HL-60 (cell line): ENCODE data around the gene DLG5.

Experiments used
- DNase-seq, 2 experiments: peaks; one replicate each; pipeline ENCODE4 v3.0.0-alpha.2; 2010 to 2020; ENCODE audit warnings: low read depth in 1 of 2, low spot score in 1 of 2
- H3K27ac ChIP-seq: fragments of 250-450 bp; sonication (Bioruptor Pico); replicated peaks from 2 replicates; pipeline ENCODE4 v1.5.1; 2020; ENCODE audit warnings: mild to moderate bottlenecking, moderate library complexity
- H3K27me3 ChIP-seq: fragments of 250-450 bp; sonication (Bioruptor Pico); 2 replicates; pipeline ENCODE4 v1.5.1; 2021; ENCODE audit warnings: mild to moderate bottlenecking, moderate library complexity; ENCODE audit not compliant: insufficient read depth, poor library complexity, severe bottlenecking
- H3K4me3 ChIP-seq: replicated peaks from 2 replicates; pipeline ENCODE4 v1.5.1; 2011; ENCODE audit warnings: mild to moderate bottlenecking, control low read depth, low read length; ENCODE audit not compliant: insufficient read depth
- GABPA ChIP-seq: IDR thresholded peaks from 2 replicates; pipeline ENCODE4 v1.6.1; 2012; ENCODE audit warnings: low read depth
- POLR2AphosphoS5 ChIP-seq: IDR thresholded peaks from 2 replicates; pipeline ENCODE4 v1.6.1; 2012; ENCODE audit warnings: low read depth
- SPI1 ChIP-seq: IDR thresholded peaks from 2 replicates; pipeline ENCODE4 v1.6.1; 2012; ENCODE audit warnings: low read depth, mild to moderate bottlenecking, borderline replicate concordance
- TF ChIP-seq, protein P1 (sequence below): IDR thresholded peaks from one replicate; pipeline ENCODE4 v1.5.1; 2011; ENCODE audit warnings: low read length, control low read depth, inconsistent platforms; ENCODE audit not compliant: insufficient read depth
- TF ChIP-seq, protein P2 (sequence below): IDR thresholded peaks from 2 replicates; pipeline ENCODE4 v1.6.1; 2012; ENCODE audit warnings: low read depth; ENCODE audit not compliant: insufficient replicate concordance

The DLG5 gene

DNA sequence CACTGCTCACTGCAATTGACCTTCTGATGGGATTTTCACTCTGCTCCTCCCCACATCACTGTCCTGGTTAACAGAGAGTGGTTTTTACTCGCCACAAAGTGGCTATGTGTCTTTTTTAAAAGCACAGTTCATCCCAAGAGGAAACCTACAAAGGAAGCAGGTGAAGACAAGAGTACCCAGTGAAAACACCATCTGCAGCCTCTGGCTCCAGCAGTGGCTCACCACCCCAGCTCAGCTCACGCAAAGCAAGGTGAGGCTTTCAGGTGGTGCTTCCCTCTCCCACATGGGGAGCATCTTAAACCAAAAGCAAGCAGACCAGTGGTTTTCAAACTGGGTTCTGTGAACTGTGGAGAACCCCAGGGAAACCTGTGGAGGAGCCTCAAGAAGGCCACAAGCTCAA lies 14.0 kb downstream of the DLG5 start:
- TF ChIP-seq, protein P1, sequence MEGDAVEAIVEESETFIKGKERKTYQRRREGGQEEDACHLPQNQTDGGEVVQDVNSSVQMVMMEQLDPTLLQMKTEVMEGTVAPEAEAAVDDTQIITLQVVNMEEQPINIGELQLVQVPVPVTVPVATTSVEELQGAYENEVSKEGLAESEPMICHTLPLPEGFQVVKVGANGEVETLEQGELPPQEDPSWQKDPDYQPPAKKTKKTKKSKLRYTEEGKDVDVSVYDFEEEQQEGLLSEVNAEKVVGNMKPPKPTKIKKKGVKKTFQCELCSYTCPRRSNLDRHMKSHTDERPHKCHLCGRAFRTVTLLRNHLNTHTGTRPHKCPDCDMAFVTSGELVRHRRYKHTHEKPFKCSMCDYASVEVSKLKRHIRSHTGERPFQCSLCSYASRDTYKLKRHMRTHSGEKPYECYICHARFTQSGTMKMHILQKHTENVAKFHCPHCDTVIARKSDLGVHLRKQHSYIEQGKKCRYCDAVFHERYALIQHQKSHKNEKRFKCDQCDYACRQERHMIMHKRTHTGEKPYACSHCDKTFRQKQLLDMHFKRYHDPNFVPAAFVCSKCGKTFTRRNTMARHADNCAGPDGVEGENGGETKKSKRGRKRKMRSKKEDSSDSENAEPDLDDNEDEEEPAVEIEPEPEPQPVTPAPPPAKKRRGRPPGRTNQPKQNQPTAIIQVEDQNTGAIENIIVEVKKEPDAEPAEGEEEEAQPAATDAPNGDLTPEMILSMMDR = no peak
- TF ChIP-seq, protein P2, sequence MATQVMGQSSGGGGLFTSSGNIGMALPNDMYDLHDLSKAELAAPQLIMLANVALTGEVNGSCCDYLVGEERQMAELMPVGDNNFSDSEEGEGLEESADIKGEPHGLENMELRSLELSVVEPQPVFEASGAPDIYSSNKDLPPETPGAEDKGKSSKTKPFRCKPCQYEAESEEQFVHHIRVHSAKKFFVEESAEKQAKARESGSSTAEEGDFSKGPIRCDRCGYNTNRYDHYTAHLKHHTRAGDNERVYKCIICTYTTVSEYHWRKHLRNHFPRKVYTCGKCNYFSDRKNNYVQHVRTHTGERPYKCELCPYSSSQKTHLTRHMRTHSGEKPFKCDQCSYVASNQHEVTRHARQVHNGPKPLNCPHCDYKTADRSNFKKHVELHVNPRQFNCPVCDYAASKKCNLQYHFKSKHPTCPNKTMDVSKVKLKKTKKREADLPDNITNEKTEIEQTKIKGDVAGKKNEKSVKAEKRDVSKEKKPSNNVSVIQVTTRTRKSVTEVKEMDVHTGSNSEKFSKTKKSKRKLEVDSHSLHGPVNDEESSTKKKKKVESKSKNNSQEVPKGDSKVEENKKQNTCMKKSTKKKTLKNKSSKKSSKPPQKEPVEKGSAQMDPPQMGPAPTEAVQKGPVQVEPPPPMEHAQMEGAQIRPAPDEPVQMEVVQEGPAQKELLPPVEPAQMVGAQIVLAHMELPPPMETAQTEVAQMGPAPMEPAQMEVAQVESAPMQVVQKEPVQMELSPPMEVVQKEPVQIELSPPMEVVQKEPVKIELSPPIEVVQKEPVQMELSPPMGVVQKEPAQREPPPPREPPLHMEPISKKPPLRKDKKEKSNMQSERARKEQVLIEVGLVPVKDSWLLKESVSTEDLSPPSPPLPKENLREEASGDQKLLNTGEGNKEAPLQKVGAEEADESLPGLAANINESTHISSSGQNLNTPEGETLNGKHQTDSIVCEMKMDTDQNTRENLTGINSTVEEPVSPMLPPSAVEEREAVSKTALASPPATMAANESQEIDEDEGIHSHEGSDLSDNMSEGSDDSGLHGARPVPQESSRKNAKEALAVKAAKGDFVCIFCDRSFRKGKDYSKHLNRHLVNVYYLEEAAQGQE = no peak
- TF ChIP-seq POLR2AphosphoS5 (no peak), GABPA (no peak), SPI1 (no peak)
- Histone ChIP-seq H3K4me3 (no peak overlapping the region), H3K27me3 (peaks cover 2% of the 10 kb centered on the region), H3K27ac (no peak overlapping the region)
- DNase-seq = no peak

GRCh38 chr10:77911535-77912123 lies 14.9 kb downstream of the DLG5 start:
- Histone ChIP-seq H3K27me3 (peaks cover 2% of the 10 kb centered on the region), H3K27ac (no peak overlapping the region), H3K4me3 (no peak overlapping the region)
- DNase-seq = no peak
- TF ChIP-seq SPI1 (no peak), POLR2AphosphoS5 (no peak), GABPA (no peak)
- TF ChIP-seq, protein P2 = no peak
- TF ChIP-seq, protein P1 = no peak

- no peak for DNase-seq
- TF ChIP-seq, protein P1 = no peak
- no peak for TF ChIP-seq POLR2AphosphoS5
- TF ChIP-seq, protein P2 = no peak
- TF ChIP-seq SPI1 = no peak
- no peak for TF ChIP-seq GABPA
- Histone ChIP-seq H3K27me3 (peaks cover 2% of the 10 kb centered on the region), H3K27ac (no peak overlapping the region), H3K4me3 (no peak overlapping the region)
Measured at GRCh38 chr10:77910524-77911145, 15.9 kb downstream of the DLG5 start.
